ENCODE measurements around the gene PSMC3IP.

The PSMC3IP gene

DNA sequence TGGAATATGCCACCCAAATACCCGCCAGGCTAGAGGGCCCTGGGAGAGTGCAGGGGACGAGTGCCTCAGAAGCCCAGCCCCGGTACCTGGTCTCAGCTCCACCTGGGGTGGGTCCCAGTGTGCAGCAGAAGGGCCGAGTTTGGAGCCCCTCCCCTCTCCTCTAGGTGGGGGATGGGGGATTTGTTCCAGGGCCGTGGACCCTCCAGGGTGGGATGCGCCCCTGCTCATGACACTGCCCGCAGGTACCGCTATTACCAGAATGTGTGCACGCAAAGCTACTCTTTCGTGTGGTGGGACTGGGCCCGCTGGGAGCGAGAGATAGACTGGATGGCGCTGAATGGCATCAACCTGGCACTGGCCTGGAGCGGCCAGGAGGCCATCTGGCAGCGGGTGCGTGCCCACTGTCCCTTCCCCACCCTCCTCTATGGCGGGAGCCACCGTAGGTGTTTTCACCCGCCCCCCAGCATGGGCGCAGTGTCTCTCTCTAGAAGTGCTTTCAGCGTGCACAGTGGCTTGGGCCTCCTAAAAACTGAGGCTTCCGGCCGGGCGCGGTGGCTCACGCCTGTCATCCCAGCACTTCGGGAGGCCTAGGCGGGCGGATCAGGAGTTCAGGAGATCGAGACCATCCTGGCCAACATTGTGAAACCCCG, 40.2 kb downstream of the PSMC3IP start:
- DNase-seq = no peak

- peak; percentile 35 to 71 (median 64) for DNase-seq
These were observed 41.0 kb downstream of the PSMC3IP start for GRCh38 chr17:42536372-42537155.

DNA sequence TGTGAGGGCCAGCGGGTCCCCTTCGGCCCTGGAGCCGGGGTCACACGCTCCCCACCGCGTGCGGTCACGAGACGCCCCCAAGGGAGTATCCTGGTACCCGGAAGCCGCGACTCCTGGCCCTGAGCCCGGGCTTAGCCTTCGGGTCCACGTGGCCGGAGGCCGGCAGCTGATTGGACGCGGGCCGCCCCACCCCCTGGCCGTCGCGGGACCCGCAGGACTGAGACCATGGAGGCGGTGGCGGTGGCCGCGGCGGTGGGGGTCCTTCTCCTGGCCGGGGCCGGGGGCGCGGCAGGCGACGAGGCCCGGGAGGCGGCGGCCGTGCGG, 41.5 kb downstream of the PSMC3IP start, which contains the start of gene NAGLU:
Gene NAGLU, plus strand, starts transcription at position 194 of the 324 bp plus-strand sequence. Its CDS starts 32 bp downstream, at position 226.
- peak; percentile 56 to 78 (median 69) for DNase-seq

DNA sequence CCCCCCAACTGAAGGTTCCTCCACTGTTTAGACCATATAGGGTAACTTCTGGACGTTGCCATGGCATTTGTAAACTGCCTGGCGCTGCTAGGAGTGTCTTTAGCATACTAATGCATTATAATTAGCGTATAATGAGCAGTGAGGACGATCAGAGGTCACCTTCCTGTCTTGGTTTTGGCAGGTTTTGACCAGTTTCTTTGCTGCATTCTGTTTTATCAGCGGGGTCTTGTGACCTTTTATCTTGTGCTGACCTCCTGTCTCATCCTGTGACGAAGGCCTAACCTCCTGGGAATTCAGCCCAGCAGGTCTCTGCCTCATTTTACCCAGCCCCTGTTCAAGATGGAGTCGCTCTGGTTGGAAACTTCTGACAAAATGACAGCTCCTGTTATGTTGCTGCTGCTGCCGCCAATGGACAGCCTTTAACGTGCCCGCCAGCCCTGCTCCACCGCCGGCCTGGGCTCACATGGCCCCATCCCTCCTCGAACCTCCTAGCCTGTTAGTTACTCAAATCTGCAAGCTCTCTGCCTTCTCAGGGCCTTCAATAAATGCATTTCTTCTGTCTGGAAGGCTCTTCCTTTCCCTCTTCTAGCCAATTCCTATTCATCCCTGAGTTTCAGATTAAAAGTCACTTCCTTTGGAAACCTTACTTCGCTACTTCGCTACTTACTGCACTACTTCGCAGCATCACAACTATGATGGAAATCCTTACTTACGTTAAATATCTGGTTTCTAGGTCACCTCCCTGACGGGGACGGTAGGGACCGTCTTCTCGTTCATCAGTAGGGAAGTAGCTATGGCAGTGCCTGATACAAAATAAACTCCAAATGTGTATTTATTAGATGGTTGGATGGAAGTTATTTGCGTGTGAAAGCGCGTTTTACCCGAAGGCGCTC, 42.1 kb downstream of the PSMC3IP start:
- no peak for DNase-seq

DNA sequence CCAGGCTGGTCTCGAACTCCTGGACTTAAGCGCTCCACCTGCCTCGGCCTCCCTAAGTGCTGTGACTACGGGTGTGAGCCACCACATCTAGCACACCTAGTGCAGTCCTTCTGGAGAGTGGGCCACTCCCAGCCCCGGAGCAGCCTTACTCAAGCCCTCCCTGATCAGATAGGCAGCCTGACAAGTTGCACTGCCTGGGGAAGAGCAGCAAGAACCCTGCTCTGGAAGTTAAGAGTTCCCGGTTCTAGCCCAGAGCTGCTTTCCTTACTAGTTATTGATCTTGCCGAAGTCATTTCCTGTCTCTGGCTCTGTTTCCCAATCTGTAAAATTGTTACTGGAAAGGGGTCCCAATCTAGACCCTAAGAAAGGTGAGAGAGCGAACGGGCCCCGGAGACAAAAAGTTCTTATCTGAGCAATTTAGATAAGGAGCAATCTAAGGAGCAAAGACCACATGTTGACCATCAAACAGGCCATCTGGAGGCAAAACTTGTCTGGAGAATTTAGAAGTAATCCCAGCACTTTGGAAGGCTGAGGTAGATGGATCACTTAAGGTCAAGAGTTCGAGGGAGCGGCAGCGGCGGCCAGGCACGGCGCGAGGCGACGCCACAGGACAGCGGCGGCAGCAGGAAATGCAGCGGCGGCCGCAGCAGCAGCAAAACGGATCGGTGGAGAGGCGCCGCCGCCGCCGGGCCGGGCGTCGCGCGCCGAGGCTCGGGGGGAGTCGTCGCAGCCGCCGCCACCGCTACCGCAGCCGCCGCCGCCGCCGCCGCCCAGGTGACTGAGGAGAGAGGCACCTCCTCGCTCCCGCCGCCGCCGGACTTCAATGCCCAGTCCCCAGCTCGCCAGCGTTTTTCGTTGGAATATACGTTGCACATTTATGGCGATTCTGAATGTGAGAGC, 45.8 kb downstream of the PSMC3IP start:
- peak; percentile 12 to 65 (median 41) for DNase-seq

DNA sequence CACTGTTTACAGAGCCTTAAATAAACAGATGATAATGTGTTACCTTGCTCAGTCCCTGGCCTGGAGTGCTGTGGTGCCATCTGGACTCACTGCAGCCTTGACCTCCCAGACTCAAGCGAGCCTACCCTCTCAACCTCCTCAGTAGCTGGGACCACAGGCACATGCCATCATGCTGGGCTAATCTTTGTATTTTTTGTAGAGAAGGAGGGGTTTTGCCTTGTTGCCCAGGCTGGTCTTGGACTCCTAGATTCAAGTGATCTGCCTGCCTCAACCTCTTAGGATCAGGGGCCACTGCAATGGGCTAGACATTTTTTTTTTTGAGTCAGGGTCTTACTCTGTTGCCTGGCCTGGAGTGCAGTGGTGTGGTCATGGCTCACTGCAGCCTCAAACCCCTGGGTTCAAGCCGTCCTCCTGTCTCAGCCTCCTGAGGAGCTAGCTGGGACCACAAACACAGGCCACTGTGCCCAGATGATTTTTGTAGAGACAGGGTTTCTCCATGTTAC, 46.5 kb downstream of the PSMC3IP start:
- no peak for DNase-seq

- no peak for DNase-seq
These were observed 48.5 kb downstream of the PSMC3IP start for GRCh38 chr17:42529061-42529460.

DNA sequence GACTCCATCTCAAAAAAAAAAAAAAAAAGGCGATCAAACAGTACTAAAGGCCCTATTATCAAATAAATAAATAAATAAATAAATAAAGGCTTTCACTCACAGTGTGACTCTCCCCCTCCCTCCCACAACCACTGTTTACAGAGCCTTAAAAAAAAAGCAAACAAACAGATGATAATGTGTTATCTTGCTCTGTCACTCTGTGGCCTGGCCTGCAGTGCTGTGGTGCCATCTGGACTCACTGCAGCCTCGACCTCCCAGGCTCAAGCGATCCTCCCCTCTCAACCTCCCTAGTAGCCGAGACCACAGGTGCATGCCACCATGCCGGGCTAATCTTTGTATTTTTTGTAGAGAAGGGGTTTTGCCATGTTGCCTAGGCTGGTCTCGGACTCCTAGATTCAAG, 49.6 kb downstream of the PSMC3IP start:
- DNase-seq = no peak

- DNase-seq = no peak
These were observed 51.5 kb downstream of the PSMC3IP start for GRCh38 chr17:42526031-42526444.

DNA sequence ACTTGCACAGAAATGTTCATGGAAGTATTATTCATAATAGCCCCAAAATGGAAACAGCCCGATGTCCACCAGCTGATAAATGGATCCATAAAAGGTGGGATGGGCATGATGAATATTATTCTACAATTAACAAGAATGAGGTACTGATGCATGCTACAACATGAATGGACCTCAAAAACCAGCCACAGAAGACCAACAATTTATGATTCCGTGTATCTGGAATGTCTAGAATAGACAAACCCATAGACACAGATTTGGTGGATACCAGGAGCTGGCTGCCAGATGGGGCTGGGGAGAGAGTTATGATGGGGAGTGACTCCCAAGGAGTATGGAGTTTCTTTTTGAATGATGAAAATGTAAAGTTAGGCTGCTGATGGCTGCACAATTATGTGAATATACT, 52.3 kb downstream of the PSMC3IP start:
- no peak for DNase-seq

DNA sequence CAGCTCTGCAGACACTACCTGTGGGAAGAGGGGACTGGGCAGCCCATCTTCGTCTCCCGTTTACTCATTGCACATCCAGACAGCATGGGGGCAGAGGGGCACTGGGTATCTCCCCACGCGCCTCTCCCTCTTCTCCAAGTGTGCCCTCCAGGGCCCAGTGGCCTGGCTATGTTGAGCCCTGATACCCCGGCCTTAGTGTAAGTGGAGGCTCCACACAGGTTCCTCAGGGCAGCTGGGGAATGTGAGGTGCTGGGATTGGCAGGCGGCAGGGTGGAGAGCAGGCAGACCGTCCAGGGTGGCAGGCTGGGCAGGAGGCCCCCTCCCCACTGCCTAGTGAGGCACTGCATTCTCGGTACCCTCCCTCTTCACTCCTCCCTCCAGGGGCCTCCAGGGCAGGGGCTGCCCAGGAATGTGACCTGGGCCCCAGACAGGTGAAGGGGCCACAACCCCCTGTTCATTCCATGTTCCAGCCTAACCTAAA, 54.7 kb downstream of the PSMC3IP start:
- DNase-seq = no peak
